B cell (primary cell): ENCODE data around the gene NTN3. TPM values are rescaled to one million over a fixed set of nuclear protein-coding genes. Genes with fewer than 3 reads are reported as not detected.

Experiments used
- ATAC-seq: fragments of 200-7000 bp; cut with Tn5 transposase; one replicate; pipeline ENCODE4 v1.10.0; 2021; ENCODE audit warnings: low read depth, mild to moderate bottlenecking, moderate number of reproducible peaks, moderate library complexity
- CTCF ChIA-PET: fragments of 350-600 bp; sonication (Branson Sonifier 250); formaldehyde crosslinking; loops from one replicate; lab custom pipeline; 2021; ENCODE audit warnings: antibody characterized with exemption, inconsistent platforms; lab: Charles Lee
- POLR2A ChIA-PET: fragments of 350-600 bp; sonication (Branson Sonifier 250); formaldehyde crosslinking; loops from one replicate; lab custom pipeline; 2021; ENCODE audit warnings: antibody characterized with exemption; lab: Charles Lee
- DNase-seq: peaks from one replicate; pipeline ENCODE4 v3.0.0; 2013
- H2AFZ ChIP-seq: 2 replicates; pipeline ENCODE4 v1.6.1; 2012; ENCODE audit warnings: mild to moderate bottlenecking, low read depth, low read length; ENCODE audit not compliant: insufficient read depth, poor library complexity, severe bottlenecking
- H3K27ac ChIP-seq, 2 donors: 1 replicate in 1 of 2; 2 replicates in 1 of 2; pipeline ENCODE4 v1.5.1; 2012 to 2013; ENCODE audit warnings: low read length in 2 of 2, mild to moderate bottlenecking in 2 of 2, moderate library complexity in 1 of 2
- H3K27me3 ChIP-seq, 4 experiments: fragments of 200-600 bp in 1 of 4; sonication (generic) in 1 of 4; replicated peaks in 1 of 4; 1 replicate in 2 of 4; 2 replicates in 2 of 4; pipeline versions ENCODE4 v1.6.1 to v1.7.0; 2013 to 2016; ENCODE audit warnings: low read length in 3 of 4, mild to moderate bottlenecking in 2 of 4, mixed read lengths in 1 of 4, moderate library complexity in 1 of 4; ENCODE audit not compliant: insufficient read depth in 4 of 4, control insufficient read depth in 3 of 4; ENCODE audit errors: control extremely low read depth in 1 of 4
- H3K36me3 ChIP-seq, 2 experiments: replicated peaks in 1 of 2; 1 replicate in 1 of 2; 2 replicates in 1 of 2; pipeline versions ENCODE4 v1.6.1 to v1.7.1; 2013; ENCODE audit warnings: low read length in 1 of 2; ENCODE audit not compliant: insufficient read depth in 2 of 2, control insufficient read depth in 1 of 2; ENCODE audit errors: control extremely low read depth in 1 of 2, extremely low read depth in 1 of 2
- H3K4me1 ChIP-seq, 2 donors: fragments of 200-600 bp in 1 of 2; sonication (generic) in 1 of 2; 1 replicate in 1 of 2; 2 replicates in 1 of 2; pipeline versions ENCODE4 v1.5.1 to v1.6.1; 2013 to 2017; ENCODE audit warnings: low read length in 2 of 2; ENCODE audit not compliant: control insufficient read depth in 2 of 2, insufficient read depth in 2 of 2
- H3K4me2 ChIP-seq: replicated peaks from 2 replicates; pipeline ENCODE3; 2012; ENCODE audit warnings: mild to moderate bottlenecking, low read depth, low read length; ENCODE audit not compliant: poor library complexity, severe bottlenecking
- H3K4me3 ChIP-seq, 5 experiments: fragments of 200-600 bp in 1 of 5; sonication (generic) in 1 of 5; 1 replicate in 3 of 5; 2 replicates in 2 of 5; pipeline versions ENCODE4 v1.5.1 to v1.7.0; 2011 to 2016; ENCODE audit warnings: low read length in 4 of 5, mild to moderate bottlenecking in 4 of 5, low read depth in 2 of 5, control low read depth in 1 of 5, moderate library complexity in 1 of 5; ENCODE audit not compliant: insufficient read depth in 1 of 5; ENCODE audit errors: control extremely low read depth in 1 of 5, extremely low read depth in 1 of 5
- H3K79me2 ChIP-seq: fragments of 200-600 bp; sonication (generic); one replicate; pipeline ENCODE4 v1.6.0; 2016; ENCODE audit warnings: low read length; ENCODE audit not compliant: control insufficient read depth, insufficient read depth
- H3K9ac ChIP-seq: fragments of 200-600 bp; sonication (generic); 2 replicates; pipeline ENCODE4 v1.6.1; 2017; ENCODE audit warnings: mild to moderate bottlenecking, low read length, moderate library complexity
- H3K9me3 ChIP-seq, 3 donors: one replicate each; pipeline versions ENCODE4 v1.6.1 to v1.7.1; 2013; ENCODE audit warnings: low read length in 2 of 3; ENCODE audit not compliant: control insufficient read depth in 2 of 3, insufficient read depth in 1 of 3; ENCODE audit errors: control extremely low read depth in 1 of 3
- H4K20me1 ChIP-seq: 2 replicates; pipeline ENCODE4 v1.6.0; 2012; ENCODE audit warnings: mild to moderate bottlenecking, low read length; ENCODE audit not compliant: insufficient read depth, control insufficient read depth, poor library complexity, severe bottlenecking
- H3K27ac Mint-ChIP-seq: one replicate; pipeline ENCODE4 v1.8.0; 2021; ENCODE audit warnings: mixed read lengths
- H3K27me3 Mint-ChIP-seq: one replicate; pipeline ENCODE4 v1.8.0; 2021; ENCODE audit warnings: mixed read lengths
- H3K4me1 Mint-ChIP-seq: one replicate; pipeline ENCODE4 v1.8.0; 2021; ENCODE audit warnings: mixed read lengths
- H3K4me3 Mint-ChIP-seq: one replicate; pipeline ENCODE4 v1.8.0; 2021; ENCODE audit warnings: mixed read lengths
- H3K9me3 Mint-ChIP-seq: one replicate; pipeline ENCODE4 v1.8.0; 2022; ENCODE audit warnings: mixed read lengths; ENCODE audit not compliant: insufficient read depth
- EZH2 ChIP-seq: IDR thresholded peaks from 2 replicates; pipeline ENCODE4 v1.6.1; 2012; ENCODE audit warnings: borderline replicate concordance, low read depth, mild to moderate bottlenecking, moderate library complexity, low read length; ENCODE audit not compliant: insufficient read depth, poor library complexity, severe bottlenecking
- WGBS: methylation state at CpG from one replicate; pipeline ENCODE4 v1.1.5; 2013; ENCODE audit warnings: missing lambda C conversion rate; ENCODE audit not compliant: insufficient coverage; 5-methylcytosine and 5-hydroxymethylcytosine counted together
- intact Hi-C: fragments of 100-400 bp; cut with micrococcal nuclease; formaldehyde crosslinking; loops from one replicate; pipeline ENCODE4 v1.10.0; 2022
- polyA plus RNA-seq: library from polyadenylated mRNA; depleted of rRNA; stranded (reverse); fragments of >200 nt; gene quantifications from 2 replicates; pipeline ENCODE4 v1.2.3, GENCODE V29; 2012
- total RNA-seq, 2 donors: library from RNA; stranded (reverse); fragments of 120-200 nt in 1 of 2; gene quantifications; 1 replicate in 1 of 2; 2 replicates in 1 of 2; pipeline versions ENCODE4 v1.2.3 to v1.2.4, GENCODE V29; 2013 to 2022
- TF ChIP-seq, protein P1 (sequence below): fragments of 200-600 bp; IDR thresholded peaks from one replicate; pipeline ENCODE4 v1.8.0; 2022; ENCODE audit warnings: antibody characterized with exemption, mild to moderate bottlenecking

Gene NTN3
- total and polyA plus RNA-seq, 2 donors (not counting 1 experiment from before 2014, with no cell fraction given): not detected

GRCh38 chr16:2498531-2499253, 27.6 kb downstream of the NTN3 start:
- Mint-ChIP-seq H3K27me3 (no peaks in the 10 kb centered on the region), H3K4me3 (no peak overlapping the region), H3K4me1 (peaks cover 2% of the 10 kb centered on the region), H3K9me3 (no peaks in the 10 kb centered on the region), H3K27ac (no peak overlapping the region)
- Histone ChIP-seq H3K9ac (no peak overlapping the region), H3K79me2 (peaks cover 22% of the 10 kb centered on the region), H3K36me3 (peaks cover 0 to 4% of the 10 kb centered on the region in 2 experiments), H3K27me3 (no peaks in the 10 kb centered on the region), H3K9me3 (no peaks in the 10 kb centered on the region), H3K4me3 (no peak overlapping the region), H2AFZ (no peak overlapping the region), H4K20me1 (no peaks in the 10 kb centered on the region), H3K4me1 (peaks cover 0 to 8% of the 10 kb centered on the region in 2 donors), H3K27ac (no peak overlapping the region), H3K4me2 (no peak overlapping the region)
- no peak for DNase-seq
- ChIA-PET POLR2A (no interaction called here), CTCF (interaction anchor here (0.9 to 1.1 kb wide), 2 partner anchors 169 to 304 kb away, joined by 3 read pairs; no protein-coding TSS in a partner anchor)
- TF ChIP-seq EZH2: no peak
- TF ChIP-seq, protein P1, sequence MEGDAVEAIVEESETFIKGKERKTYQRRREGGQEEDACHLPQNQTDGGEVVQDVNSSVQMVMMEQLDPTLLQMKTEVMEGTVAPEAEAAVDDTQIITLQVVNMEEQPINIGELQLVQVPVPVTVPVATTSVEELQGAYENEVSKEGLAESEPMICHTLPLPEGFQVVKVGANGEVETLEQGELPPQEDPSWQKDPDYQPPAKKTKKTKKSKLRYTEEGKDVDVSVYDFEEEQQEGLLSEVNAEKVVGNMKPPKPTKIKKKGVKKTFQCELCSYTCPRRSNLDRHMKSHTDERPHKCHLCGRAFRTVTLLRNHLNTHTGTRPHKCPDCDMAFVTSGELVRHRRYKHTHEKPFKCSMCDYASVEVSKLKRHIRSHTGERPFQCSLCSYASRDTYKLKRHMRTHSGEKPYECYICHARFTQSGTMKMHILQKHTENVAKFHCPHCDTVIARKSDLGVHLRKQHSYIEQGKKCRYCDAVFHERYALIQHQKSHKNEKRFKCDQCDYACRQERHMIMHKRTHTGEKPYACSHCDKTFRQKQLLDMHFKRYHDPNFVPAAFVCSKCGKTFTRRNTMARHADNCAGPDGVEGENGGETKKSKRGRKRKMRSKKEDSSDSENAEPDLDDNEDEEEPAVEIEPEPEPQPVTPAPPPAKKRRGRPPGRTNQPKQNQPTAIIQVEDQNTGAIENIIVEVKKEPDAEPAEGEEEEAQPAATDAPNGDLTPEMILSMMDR: no peak
- WGBS: 98% methylated on average over 15 of the region's 15 CpGs
- intact Hi-C loops: no loop called here
- ATAC-seq: no peak

DNA sequence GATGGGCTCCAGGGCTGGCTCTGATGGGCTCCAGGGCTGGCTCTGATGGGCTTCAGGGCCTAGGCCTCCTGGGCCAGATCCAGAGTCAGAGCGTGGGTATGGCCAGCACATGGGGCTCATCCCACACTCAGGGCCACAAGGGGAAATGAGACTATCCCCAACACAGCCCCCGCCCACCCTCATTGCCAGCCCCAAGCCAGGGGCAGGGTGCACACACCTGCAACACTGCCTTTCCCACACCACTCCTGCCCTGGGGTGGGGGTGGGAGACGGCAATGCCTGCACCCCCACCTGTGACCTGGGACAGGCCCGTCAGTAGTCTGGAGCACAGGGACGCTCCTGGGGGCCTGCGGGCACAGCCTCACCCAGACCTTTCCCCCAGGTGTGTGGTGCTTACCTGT, 28.4 kb downstream of the NTN3 start:
- Mint-ChIP-seq H3K27me3 (no peaks in the 10 kb centered on the region), H3K27ac (no peak overlapping the region), H3K4me3 (no peak overlapping the region), H3K4me1 (peaks cover 2% of the 10 kb centered on the region), H3K9me3 (no peaks in the 10 kb centered on the region)
- Histone ChIP-seq H2AFZ (no peak overlapping the region), H3K27ac (no peak overlapping the region), H3K27me3 (no peaks in the 10 kb centered on the region), H3K9me3 (no peaks in the 10 kb centered on the region), H3K4me2 (no peak overlapping the region), H3K4me1 (peaks cover 0 to 8% of the 10 kb centered on the region in 2 donors), H3K79me2 (peaks cover 22% of the 10 kb centered on the region), H3K36me3 (peaks cover 0 to 4% of the 10 kb centered on the region in 2 experiments), H3K4me3 (no peak overlapping the region), H3K9ac (no peak overlapping the region), H4K20me1 (no peaks in the 10 kb centered on the region)
- ChIA-PET CTCF (interaction anchor here (0.9 to 3.0 kb wide), 5 partner anchors 11 to 306 kb away, joined by 3 to 41 read pairs (median 9); partner anchors contain the start of gene ECI1), POLR2A (no interaction called here)
- intact Hi-C loops: no loop called here
- DNase-seq (no peak), ATAC-seq (no peak)
- 100% methylated on average over 1 of the region's 6 CpGs for WGBS
- TF ChIP-seq, protein P1: no peak
- TF ChIP-seq EZH2: no peak
